ENCODE data around the gene SPATA13.
"Not testable (repeated sequence)": the region's sequence is repeated elsewhere in the genome, so short reads cannot be mapped to it uniquely, and the experiment has no call there.

The SPATA13 gene

DNA sequence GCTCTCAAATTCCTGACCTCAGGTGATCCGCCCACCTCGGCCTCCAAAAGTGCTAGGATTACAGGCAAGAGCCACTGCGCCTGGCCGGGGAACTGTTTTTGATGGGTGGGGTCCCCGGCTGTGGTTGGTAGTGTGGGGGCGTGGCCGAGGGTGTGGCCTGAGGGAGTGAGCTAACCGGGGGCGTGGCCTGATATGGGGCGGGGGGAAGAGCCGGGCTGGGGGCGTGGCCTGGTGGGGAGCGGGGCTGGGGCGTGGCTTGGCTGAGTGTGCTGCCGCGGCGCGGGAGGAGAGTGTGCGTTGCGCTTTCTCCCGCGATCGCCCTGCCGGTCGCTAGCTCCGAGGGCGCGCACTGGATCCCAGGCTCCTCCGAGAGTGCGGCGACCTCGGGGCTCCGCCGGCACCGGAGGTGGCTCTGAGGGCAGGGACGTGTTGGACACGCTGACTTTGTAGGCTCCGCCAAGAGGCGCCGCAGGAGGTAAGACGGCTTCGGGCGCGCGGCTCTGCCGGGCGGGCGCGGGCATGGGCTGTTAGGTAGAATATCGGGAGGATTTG is at the start of gene SPATA13:
Gene SPATA13 (plus strand): TSS at position 263 of the 552 bp plus-strand sequence. CDS start 62,210 bp downstream, outside the sequence.
- peak; percentile 92 to 93 for DNase-seq

- no peak for DNase-seq
Observed at GRCh38 chr13:24112791-24113190, 47.7 kb upstream of the SPATA13 start.

DNA sequence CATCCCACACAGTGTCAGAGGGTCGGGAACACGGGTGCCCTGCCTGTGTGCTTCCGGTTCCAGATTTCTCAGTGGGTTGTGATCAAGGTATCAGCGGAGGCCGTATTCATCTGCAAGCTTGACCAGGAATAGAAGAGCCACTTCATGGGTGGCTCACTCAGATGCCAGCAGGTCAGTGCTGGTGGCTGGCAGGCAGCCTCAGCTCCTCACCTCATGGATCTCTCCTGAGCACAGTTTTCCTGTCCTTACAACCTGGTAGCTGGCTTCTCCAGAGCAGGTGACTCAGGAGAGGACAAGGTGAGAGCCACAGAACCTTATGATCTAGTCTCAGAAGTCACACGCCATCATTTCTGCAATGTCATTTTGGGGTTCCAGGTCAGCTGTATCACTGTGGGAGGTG is 44.8 kb upstream of the SPATA13 start:
- DNase-seq: no peak

DNA sequence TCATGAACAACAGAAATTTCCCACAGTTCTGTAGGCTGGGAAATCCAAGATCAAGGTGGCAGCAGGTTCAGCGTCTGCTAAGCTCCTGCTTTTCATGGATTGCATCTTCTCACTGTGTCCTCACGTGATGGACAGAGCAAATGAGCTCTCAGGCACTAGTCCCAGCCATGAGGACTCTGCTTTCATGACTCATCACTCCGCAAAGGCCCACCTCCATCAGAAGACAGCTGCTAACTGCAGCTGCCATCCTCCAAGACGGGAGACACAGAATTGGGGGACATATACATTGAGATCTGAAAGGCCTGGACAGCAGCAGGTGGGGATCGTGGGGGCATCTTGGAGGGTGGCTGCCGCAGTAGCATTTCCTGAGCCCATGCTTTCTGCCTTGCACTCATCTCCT is 44.4 kb upstream of the SPATA13 start:
- no peak for DNase-seq

- no peak for DNase-seq
Observed at GRCh38 chr13:24118576-24118975, 41.9 kb upstream of the SPATA13 start.

DNA sequence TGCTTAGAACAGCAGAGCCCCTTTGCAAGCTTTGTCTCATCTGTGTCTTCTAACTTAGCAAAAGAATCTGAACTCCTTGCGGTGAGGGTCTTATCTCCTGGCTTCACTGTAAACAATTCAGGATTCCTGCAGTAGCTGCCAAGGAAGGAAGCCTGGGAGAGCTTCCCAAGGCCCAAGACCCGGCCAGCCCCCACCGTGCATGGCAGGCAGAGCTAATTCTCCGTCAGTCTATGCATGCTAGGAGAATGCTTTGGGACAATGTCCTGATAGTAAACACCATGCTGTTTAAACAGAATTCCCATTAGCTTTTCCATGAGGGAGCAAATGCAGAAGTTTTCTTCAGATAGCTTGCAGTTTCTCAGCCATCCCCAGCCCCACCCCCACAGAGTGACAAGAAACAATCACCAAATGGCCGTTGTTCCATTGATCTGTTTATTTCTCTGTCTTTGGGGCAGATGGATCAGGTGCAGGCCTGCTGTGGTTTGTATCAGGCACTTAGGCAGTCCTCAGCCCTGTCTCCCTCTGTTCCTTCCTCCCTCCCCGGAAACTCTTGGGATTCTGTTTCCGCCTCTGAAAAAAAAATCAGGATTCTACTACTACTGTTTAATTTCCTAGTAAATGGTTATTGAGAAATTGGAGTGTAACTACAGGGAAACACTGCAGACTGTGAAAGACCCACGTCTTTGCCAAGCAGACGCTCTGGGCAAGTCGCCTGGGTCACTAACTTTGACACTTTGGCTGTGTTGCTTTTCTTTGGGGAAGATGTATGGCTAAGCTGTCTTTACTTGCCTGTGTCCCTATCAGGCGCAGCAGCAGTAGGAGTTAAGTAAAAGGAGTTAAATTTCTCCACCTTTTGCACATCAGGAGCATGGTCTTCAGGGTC is 40.7 kb upstream of the SPATA13 start:
- DNase-seq: no peak

- not testable (repeated sequence) for DNase-seq
Observed at GRCh38 chr13:24122045-24122444, 38.5 kb upstream of the SPATA13 start.

DNA sequence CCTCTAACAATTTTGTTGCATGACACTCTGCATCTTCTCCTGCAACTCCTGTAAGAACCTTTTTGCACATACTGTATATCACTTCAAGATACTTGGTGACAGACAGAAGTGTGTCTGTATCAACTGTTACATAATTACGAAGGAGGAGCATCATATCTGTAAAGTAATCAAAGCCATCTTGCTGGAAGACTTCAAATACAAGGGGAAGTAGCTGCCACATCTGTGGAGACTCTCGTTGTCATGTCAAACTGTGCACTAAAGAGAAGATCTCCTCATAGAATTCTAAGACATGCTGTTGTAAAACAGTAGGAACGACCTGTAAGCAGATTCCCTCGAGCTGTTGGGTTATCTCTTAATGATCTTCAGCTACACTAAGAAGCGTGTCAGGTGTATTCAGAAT is 38.0 kb upstream of the SPATA13 start:
- no peak for DNase-seq

DNA sequence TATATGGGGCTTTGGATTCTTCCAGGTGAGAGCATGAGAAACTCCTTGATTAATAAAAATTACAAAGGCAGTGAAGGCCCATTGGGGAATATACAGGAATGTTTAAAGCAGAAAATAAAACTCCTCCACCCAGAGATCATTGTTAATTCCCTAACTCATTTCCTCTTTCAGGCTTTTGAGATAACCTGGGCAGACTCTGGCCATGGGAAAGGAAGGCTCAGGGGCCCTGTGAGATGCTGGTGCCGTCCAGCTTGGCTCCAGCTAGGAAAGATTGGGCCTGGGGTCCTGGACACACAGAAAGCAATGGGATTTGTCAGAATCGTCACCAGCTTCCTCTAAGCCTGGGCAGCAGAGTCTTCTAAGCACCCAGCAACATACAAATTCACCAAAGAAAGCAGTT is 36.8 kb upstream of the SPATA13 start:
- no peak for DNase-seq

- DNase-seq: no peak
Observed at GRCh38 chr13:24124789-24125476, 35.6 kb upstream of the SPATA13 start.

DNA sequence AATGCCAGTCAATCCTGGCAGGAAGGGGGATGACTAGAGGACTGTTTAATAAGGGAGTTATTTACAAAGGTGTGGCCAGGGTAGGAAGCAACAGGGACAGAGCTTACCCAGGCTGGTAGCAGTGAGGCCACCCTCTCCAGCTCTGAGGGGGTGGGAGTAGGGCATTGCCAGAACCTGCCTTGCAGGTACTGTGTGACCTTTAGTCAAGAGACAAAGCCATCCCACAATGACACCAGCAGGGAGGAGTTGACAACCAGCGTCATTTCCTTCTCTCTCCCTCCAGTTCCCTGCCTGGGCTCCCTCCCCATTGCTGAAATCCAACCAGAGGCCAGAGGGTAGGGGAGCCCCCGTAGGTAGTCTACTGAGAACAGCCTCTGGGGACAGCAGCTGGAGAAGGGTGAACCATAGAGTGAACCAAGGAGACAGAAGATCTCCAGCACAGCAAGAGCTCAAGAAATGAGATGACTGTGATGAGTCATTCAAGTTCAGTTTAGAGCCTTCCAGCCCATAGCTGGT is 33.3 kb upstream of the SPATA13 start:
- DNase-seq: no peak

- DNase-seq: no peak
Observed at GRCh38 chr13:24128112-24128511, 32.4 kb upstream of the SPATA13 start.

- DNase-seq: no peak
Observed at GRCh38 chr13:24128962-24129361, 31.6 kb upstream of the SPATA13 start.

- DNase-seq: no peak
Observed at GRCh38 chr13:24129914-24130774, 30.4 kb upstream of the SPATA13 start.

DNA sequence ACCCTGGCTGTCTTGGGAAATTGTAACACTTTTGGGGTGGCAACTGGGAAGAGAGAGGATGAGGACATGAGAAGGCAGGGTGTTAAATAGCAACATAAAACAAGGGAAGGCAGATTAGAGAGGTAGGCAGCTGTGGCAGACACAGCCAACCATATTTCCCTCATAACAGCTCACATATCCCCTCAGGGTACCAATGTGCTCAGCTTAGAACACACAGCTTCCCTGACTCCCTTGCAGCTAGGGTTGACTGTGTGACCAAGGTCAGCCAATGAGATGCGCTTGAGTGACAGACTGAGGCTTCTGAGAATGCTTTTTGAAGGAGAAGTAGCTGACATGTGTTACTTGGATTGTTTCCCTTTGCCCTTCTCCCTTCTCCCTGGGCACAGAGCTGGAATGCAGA is 28.8 kb upstream of the SPATA13 start:
- no peak for DNase-seq

- DNase-seq: no peak
Observed at GRCh38 chr13:24133021-24133795, 27.3 kb upstream of the SPATA13 start.

GRCh38 chr13:24134231-24134630 is 26.3 kb upstream of the SPATA13 start:
- DNase-seq: no peak

- no peak for DNase-seq
Observed at GRCh38 chr13:24134757-24135156, 25.8 kb upstream of the SPATA13 start.

- DNase-seq: no peak
Observed at GRCh38 chr13:24135674-24136300, 24.7 kb upstream of the SPATA13 start.

- DNase-seq: no peak
Observed at GRCh38 chr13:24138911-24139310, 21.6 kb upstream of the SPATA13 start.

DNA sequence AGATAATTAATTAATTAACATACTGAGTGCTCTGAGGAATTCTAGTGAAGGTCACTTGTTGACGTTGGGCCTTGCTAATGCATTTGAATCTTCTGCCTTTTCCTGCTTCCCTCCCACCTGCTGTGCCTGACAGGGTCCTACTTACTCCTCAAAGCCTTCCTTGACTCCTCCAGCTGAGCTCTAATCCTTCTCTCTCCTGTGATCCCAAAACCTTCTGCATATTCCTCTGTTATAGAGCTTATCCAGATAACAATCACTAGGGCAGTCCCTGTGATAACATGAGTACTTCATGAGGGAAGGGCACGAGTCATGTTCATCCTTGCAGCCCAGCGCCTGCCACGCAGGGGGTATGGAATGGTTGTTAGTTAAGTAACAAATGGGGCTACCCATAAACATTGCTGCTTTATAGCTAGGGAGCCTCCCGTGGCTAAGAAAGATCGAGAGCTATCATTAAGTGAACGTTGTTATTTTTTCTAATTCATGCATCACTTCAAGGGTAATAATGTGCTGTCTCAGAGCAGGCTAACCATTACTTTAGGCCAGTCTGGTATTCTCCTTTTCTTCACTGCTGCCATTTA is 19.1 kb upstream of the SPATA13 start:
- no peak for DNase-seq

Data from CD4-positive, alpha-beta T cell treated with Interleukin-4 for 1 hour (primary cell).